ENCODE data around the gene SOX12.

- TF ChIP-seq POLR2A (IDR thresholded peaks at IDR 0.05) = no peak
- TF ChIP-seq, protein P1, sequence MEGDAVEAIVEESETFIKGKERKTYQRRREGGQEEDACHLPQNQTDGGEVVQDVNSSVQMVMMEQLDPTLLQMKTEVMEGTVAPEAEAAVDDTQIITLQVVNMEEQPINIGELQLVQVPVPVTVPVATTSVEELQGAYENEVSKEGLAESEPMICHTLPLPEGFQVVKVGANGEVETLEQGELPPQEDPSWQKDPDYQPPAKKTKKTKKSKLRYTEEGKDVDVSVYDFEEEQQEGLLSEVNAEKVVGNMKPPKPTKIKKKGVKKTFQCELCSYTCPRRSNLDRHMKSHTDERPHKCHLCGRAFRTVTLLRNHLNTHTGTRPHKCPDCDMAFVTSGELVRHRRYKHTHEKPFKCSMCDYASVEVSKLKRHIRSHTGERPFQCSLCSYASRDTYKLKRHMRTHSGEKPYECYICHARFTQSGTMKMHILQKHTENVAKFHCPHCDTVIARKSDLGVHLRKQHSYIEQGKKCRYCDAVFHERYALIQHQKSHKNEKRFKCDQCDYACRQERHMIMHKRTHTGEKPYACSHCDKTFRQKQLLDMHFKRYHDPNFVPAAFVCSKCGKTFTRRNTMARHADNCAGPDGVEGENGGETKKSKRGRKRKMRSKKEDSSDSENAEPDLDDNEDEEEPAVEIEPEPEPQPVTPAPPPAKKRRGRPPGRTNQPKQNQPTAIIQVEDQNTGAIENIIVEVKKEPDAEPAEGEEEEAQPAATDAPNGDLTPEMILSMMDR (IDR thresholded peaks at IDR 0.05) = peak in 1 of 3 donors; percentile 76
These were observed 37.2 kb downstream of the SOX12 start for GRCh38 chr20:362271-363254.

Measured in lower leg skin (tissue), 3 donors.